Neural cell (in vitro differentiated cells): ENCODE data around the gene TNRC6A. TPM values are rescaled to one million over a fixed set of nuclear protein-coding genes. Genes with fewer than 3 reads are reported as not detected.

Source experiments
- H2AFZ ChIP-seq: fragments of 200-600, 300-800 bp; sonication (generic), shearing (Covaris generic); 2 replicates; pipeline ENCODE4 v1.6.0; 2014; ENCODE audit warnings: low read depth, mild to moderate bottlenecking, antibody characterized with exemption, low read length, moderate library complexity
- H3F3A ChIP-seq: fragments of 200-600 bp; shearing (Covaris generic); 2 replicates; pipeline ENCODE4 v1.6.1; 2016; ENCODE audit warnings: mild to moderate bottlenecking, moderate library complexity, mixed read lengths, antibody characterized with exemption, low read length; ENCODE audit not compliant: insufficient read depth, poor library complexity, severe bottlenecking
- H3K27ac ChIP-seq: fragments of 200-600, 300-800 bp; sonication (generic), shearing (Covaris generic); 2 replicates; pipeline ENCODE4 v1.5.1; 2014; ENCODE audit warnings: mild to moderate bottlenecking, low read length, moderate library complexity
- H3K27me3 ChIP-seq: fragments of 300-800, 200-600 bp; sonication (generic), shearing (Covaris generic); 2 replicates; pipeline ENCODE4 v1.6.0; 2014; ENCODE audit warnings: mild to moderate bottlenecking, low read depth, low read length, moderate library complexity; ENCODE audit not compliant: insufficient read depth
- H3K36me3 ChIP-seq: fragments of 300-800, 200-600 bp; sonication (generic), shearing (Covaris generic); 2 replicates; pipeline ENCODE4 v1.5.1; 2014; ENCODE audit warnings: mild to moderate bottlenecking, antibody characterized with exemption, low read length, moderate library complexity; ENCODE audit not compliant: insufficient read depth
- H3K4me2 ChIP-seq: fragments of 300-800, 200-600 bp; sonication (generic), shearing (Covaris generic); 2 replicates; pipeline ENCODE4 v1.6.0; 2014; ENCODE audit warnings: mild to moderate bottlenecking, low read length
- H3K4me3 ChIP-seq: fragments of 300-800, 200-600 bp; sonication (generic), shearing (Covaris generic); 2 replicates; pipeline ENCODE4 v1.5.1; 2014; ENCODE audit warnings: mild to moderate bottlenecking, low read length, moderate library complexity
- H3K79me2 ChIP-seq: fragments of 200-600 bp; shearing (Covaris generic); replicated peaks from 2 replicates; pipeline ENCODE4 v1.6.0; 2014; ENCODE audit warnings: mild to moderate bottlenecking, low read length, moderate library complexity; ENCODE audit not compliant: insufficient read depth
- H3K9ac ChIP-seq: fragments of 300-800, 200-600 bp; sonication (generic), shearing (Covaris generic); 2 replicates; pipeline ENCODE4 v1.6.1; 2016; ENCODE audit warnings: mild to moderate bottlenecking, low read length, mixed read lengths
- H3K9me2 ChIP-seq: fragments of 200-600 bp; shearing (Covaris generic); 2 replicates; pipeline ENCODE4 v1.6.1; 2016; ENCODE audit warnings: mild to moderate bottlenecking, low read length, mixed read lengths; ENCODE audit not compliant: insufficient read depth
- H3K9me3 ChIP-seq: fragments of 200-600, 300-800 bp; sonication (generic), shearing (Covaris generic); 2 replicates; pipeline ENCODE4 v1.6.1; 2016; ENCODE audit warnings: mild to moderate bottlenecking, mixed run types, low read length, moderate library complexity, mixed read lengths
- H4K20me1 ChIP-seq: fragments of 200-600 bp; shearing (Covaris generic); 2 replicates; pipeline ENCODE4 v1.6.1; 2016; ENCODE audit warnings: mild to moderate bottlenecking, mixed run types; ENCODE audit not compliant: insufficient read depth
- EP300 ChIP-seq: fragments of 450-650 bp; conservative IDR thresholded peaks from 2 replicates; pipeline ENCODE4 v1.6.1; 2014; ENCODE audit warnings: antibody characterized with exemption, mild to moderate bottlenecking, moderate library complexity; ENCODE audit not compliant: poor library complexity, severe bottlenecking
- EZH2 ChIP-seq: fragments of 200-600, 300-800 bp; shearing (Covaris generic), sonication (generic); IDR thresholded peaks from 2 replicates; pipeline ENCODE4 v1.6.1; 2014; ENCODE audit warnings: antibody characterized with exemption, low read length, borderline replicate concordance, mild to moderate bottlenecking; ENCODE audit not compliant: insufficient read depth, poor library complexity, severe bottlenecking
- MXI1 ChIP-seq: fragments of 450-650 bp; conservative IDR thresholded peaks from 2 replicates; pipeline ENCODE4 v1.6.1; 2014; ENCODE audit warnings: antibody characterized with exemption, mild to moderate bottlenecking; ENCODE audit not compliant: poor library complexity, severe bottlenecking
- POLR2AphosphoS5 ChIP-seq: IDR thresholded peaks from 2 replicates; pipeline ENCODE4 v1.6.1; 2012
- RAD21 ChIP-seq: fragments of 450-650 bp; conservative IDR thresholded peaks from 2 replicates; pipeline ENCODE4 v1.6.1; 2014; ENCODE audit warnings: antibody characterized with exemption, mild to moderate bottlenecking, moderate library complexity
- REST ChIP-seq: IDR thresholded peaks from 2 replicates; pipeline ENCODE4 v1.6.1; 2012; ENCODE audit warnings: borderline replicate concordance
- SMC3 ChIP-seq: fragments of 450-650 bp; conservative IDR thresholded peaks from 2 replicates; pipeline ENCODE4 v1.6.1; 2014; ENCODE audit warnings: antibody characterized with exemption, mild to moderate bottlenecking, moderate library complexity; ENCODE audit not compliant: poor library complexity
- TAF1 ChIP-seq: IDR thresholded peaks from 2 replicates; pipeline ENCODE4 v1.6.1; 2012; ENCODE audit warnings: low read depth
- polyA plus RNA-seq: library from polyadenylated mRNA; depleted of rRNA; stranded (reverse); fragments of >200 nt; gene quantifications from 2 replicates; pipeline ENCODE4 v1.2.3, GENCODE V29; 2014
- TF ChIP-seq, protein P1 (sequence below): fragments of 450-650 bp; IDR thresholded peaks from 2 replicates; pipeline ENCODE4 v1.5.1; 2014; ENCODE audit warnings: antibody characterized with exemption, mild to moderate bottlenecking, moderate library complexity; ENCODE audit not compliant: poor library complexity, severe bottlenecking

The TNRC6A gene
- polyA plus RNA-seq, 1 donor from 2014 or later, result 32.1 TPM

- H3K9me2 ChIP-seq, result no peaks in the 10 kb centered on the region
- no peak overlapping the region for H3K27ac ChIP-seq
- no peaks in the 10 kb centered on the region for H4K20me1 ChIP-seq
- no peak overlapping the region for H2AFZ ChIP-seq
- no peaks in the 10 kb centered on the region for H3K9me3 ChIP-seq
- H3K9ac ChIP-seq, result no peak overlapping the region
- no peaks in the 10 kb centered on the region for H3F3A ChIP-seq
- H3K4me2 ChIP-seq, result no peak overlapping the region
- H3K36me3 ChIP-seq, result peaks cover 11% of the 10 kb centered on the region
- no peaks in the 10 kb centered on the region for H3K79me2 ChIP-seq
- no peaks in the 10 kb centered on the region for H3K27me3 ChIP-seq
- no peak for TF ChIP-seq EP300
- no peak overlapping the region for H3K4me3 ChIP-seq
Measured at GRCh38 chr16:24822974-24823373, 93.5 kb downstream of the TNRC6A start.

DNA sequence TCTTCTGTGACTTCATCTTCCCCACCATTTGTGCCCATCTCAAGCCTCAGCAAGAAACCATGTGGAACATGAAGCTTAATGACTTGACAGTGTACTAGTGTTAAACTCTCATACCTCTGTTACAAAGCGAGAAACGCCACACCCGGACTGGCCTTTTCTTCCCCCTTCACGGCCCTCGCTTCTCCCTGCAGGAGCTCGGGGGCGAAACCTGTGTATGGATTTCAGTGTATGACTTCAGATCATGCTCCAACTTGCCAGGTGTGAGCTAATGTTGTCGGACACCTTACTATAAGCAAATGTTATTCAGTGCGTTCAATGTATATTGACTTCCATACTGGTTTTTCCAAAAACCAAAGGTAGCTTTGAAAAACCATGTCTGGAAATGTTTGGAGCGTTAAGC, 96.2 kb downstream of the TNRC6A start:
- Histone ChIP-seq H3K4me2 (no peak overlapping the region), H2AFZ (no peak overlapping the region), H3K9ac (no peak overlapping the region), H3K36me3 (peaks cover 8% of the 10 kb centered on the region), H4K20me1 (no peaks in the 10 kb centered on the region), H3K27me3 (no peaks in the 10 kb centered on the region), H3K9me3 (no peaks in the 10 kb centered on the region), H3F3A (no peaks in the 10 kb centered on the region), H3K79me2 (no peaks in the 10 kb centered on the region), H3K27ac (no peak overlapping the region), H3K4me3 (no peak overlapping the region), H3K9me2 (no peaks in the 10 kb centered on the region)
- TF ChIP-seq RAD21 (no peak), TAF1 (no peak), EP300 (no peak), REST (no peak), SMC3 (no peak), POLR2AphosphoS5 (no peak), EZH2 (no peak), MXI1 (no peak)
- TF ChIP-seq, protein P1, sequence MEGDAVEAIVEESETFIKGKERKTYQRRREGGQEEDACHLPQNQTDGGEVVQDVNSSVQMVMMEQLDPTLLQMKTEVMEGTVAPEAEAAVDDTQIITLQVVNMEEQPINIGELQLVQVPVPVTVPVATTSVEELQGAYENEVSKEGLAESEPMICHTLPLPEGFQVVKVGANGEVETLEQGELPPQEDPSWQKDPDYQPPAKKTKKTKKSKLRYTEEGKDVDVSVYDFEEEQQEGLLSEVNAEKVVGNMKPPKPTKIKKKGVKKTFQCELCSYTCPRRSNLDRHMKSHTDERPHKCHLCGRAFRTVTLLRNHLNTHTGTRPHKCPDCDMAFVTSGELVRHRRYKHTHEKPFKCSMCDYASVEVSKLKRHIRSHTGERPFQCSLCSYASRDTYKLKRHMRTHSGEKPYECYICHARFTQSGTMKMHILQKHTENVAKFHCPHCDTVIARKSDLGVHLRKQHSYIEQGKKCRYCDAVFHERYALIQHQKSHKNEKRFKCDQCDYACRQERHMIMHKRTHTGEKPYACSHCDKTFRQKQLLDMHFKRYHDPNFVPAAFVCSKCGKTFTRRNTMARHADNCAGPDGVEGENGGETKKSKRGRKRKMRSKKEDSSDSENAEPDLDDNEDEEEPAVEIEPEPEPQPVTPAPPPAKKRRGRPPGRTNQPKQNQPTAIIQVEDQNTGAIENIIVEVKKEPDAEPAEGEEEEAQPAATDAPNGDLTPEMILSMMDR, result no peak

DNA sequence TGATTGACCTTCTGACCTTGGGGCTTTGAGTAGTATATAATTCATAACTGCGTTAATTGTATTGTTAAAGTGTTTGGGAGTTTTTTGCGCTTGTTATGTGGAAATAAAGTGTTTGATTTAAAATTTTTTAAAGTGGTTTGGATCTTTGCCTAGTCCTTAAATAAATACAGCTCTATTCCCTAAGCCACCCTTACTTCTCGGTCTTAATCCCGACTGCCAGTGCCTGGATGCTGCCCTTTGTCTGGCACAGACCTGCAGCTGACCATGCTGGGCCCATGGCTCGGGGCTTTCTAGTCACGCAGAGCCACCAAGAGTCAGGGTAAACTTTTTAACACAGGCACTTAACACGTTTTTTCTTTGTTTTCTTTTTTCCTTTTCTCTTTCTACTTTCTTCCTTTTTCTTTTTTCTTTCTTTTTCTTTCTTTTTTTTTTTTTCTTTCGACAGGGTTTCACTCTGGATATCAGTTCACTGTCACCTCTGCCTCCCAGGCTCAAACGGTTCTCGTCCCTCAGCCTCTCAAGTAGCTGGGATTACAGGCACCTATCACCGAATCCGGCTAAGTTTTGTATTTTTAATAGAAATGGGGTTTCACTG, 96.7 kb downstream of the TNRC6A start:
- TF ChIP-seq POLR2AphosphoS5, result no peak
- TF ChIP-seq EZH2, result no peak
- no peak for TF ChIP-seq REST
- H3K9ac ChIP-seq, result no peak overlapping the region
- H3K27ac ChIP-seq, result no peak overlapping the region
- H3K79me2 ChIP-seq, result no peaks in the 10 kb centered on the region
- H3K9me2 ChIP-seq, result no peaks in the 10 kb centered on the region
- H4K20me1 ChIP-seq, result no peaks in the 10 kb centered on the region
- no peaks in the 10 kb centered on the region for H3K27me3 ChIP-seq
- H2AFZ ChIP-seq, result no peak overlapping the region
- peaks cover 4% of the 10 kb centered on the region for H3K36me3 ChIP-seq
- no peaks in the 10 kb centered on the region for H3K9me3 ChIP-seq
- H3K4me3 ChIP-seq, result no peak overlapping the region
- no peak overlapping the region for H3K4me2 ChIP-seq
- no peaks in the 10 kb centered on the region for H3F3A ChIP-seq
